HEK293T (cell line): Measurements from ENCODE around the gene OSR1.

Experiments used
- CTCF ChIA-PET: fragments of 350-600 bp; formaldehyde crosslinking; extraction: SDS; loops from one replicate; lab custom pipeline; 2021; ENCODE audit warnings: antibody characterized with exemption, inconsistent platforms; lab: Yijun Ruan, JAX
- POLR2A ChIA-PET: fragments of 350-600 bp; formaldehyde crosslinking; extraction: SDS; loops from one replicate; lab custom pipeline; 2020; ENCODE audit warnings: antibody characterized with exemption, inconsistent platforms; lab: Yijun Ruan, JAX
- DNase-seq: peaks from one replicate; pipeline ENCODE4 v3.0.0; 2012; ENCODE audit warnings: mixed read lengths; ENCODE audit errors: extremely low spot score
- ARNT ChIP-seq: fragments of 450-650 bp; IDR thresholded peaks from 2 replicates; pipeline ENCODE4 v1.6.1; 2017; ENCODE audit warnings: mild to moderate bottlenecking
- BHLHE40 ChIP-seq: fragments of 450-650 bp; IDR thresholded peaks from 2 replicates; pipeline ENCODE4 v1.6.1; 2016; ENCODE audit warnings: mild to moderate bottlenecking, moderate library complexity, borderline replicate concordance
- CTBP1 ChIP-seq: fragments of 450-650 bp; IDR thresholded peaks from 2 replicates; pipeline ENCODE4 v1.6.1; 2016; ENCODE audit warnings: borderline replicate concordance
- ELF4 ChIP-seq: fragments of 450-650 bp; IDR thresholded peaks from 2 replicates; pipeline ENCODE4 v1.6.1; 2017; ENCODE audit warnings: antibody characterized with exemption
- FOXA1 ChIP-seq: fragments of 450-650 bp; IDR thresholded peaks from 2 replicates; pipeline ENCODE4 v1.6.1; 2016; ENCODE audit warnings: mild to moderate bottlenecking
- FOXK2 ChIP-seq: fragments of 450-650 bp; IDR thresholded peaks from 2 replicates; pipeline ENCODE4 v1.6.1; 2016; ENCODE audit warnings: mild to moderate bottlenecking
- FOXM1 ChIP-seq: fragments of 450-650 bp; IDR thresholded peaks from 2 replicates; pipeline ENCODE4 v1.6.1; 2017; ENCODE audit warnings: mild to moderate bottlenecking, borderline replicate concordance
- HDGF ChIP-seq: fragments of 450-650 bp; IDR thresholded peaks from 2 replicates; pipeline ENCODE4 v1.6.1; 2017; ENCODE audit warnings: antibody characterized with exemption, borderline replicate concordance
- L3MBTL2 ChIP-seq: fragments of 450-650 bp; conservative IDR thresholded peaks from 2 replicates; pipeline ENCODE4 v1.6.1; 2016; ENCODE audit warnings: mild to moderate bottlenecking
- LEF1 ChIP-seq: fragments of 450-650 bp; IDR thresholded peaks from 2 replicates; pipeline ENCODE4 v1.6.1; 2017; ENCODE audit warnings: mild to moderate bottlenecking, borderline replicate concordance
- NFRKB ChIP-seq: fragments of 450-650 bp; IDR thresholded peaks from 2 replicates; pipeline ENCODE4 v1.6.1; 2016; ENCODE audit warnings: mild to moderate bottlenecking, moderate library complexity
- PKNOX1 ChIP-seq: fragments of 450-650 bp; IDR thresholded peaks from 2 replicates; pipeline ENCODE4 v1.6.1; 2016
- SP1 ChIP-seq: fragments of 450-650 bp; IDR thresholded peaks from 2 replicates; pipeline ENCODE4 v1.6.1; 2017
- SUZ12 ChIP-seq: fragments of 450-650 bp; IDR thresholded peaks from 2 replicates; pipeline ENCODE4 v1.6.1; 2016; ENCODE audit warnings: mild to moderate bottlenecking
- TARDBP ChIP-seq: fragments of 450-650 bp; IDR thresholded peaks from 2 replicates; pipeline ENCODE4 v1.6.1; 2016
- ZNF384 ChIP-seq: fragments of 450-650 bp; IDR thresholded peaks from 2 replicates; pipeline ENCODE4 v1.6.1; 2016

OSR1 gene

GRCh38 chr2:19347619-19348562 lies 10.5 kb downstream of the OSR1 start:
- CTCF ChIA-PET, result interaction anchor here (0.5 to 1.1 kb wide), 4 partner anchors 16 to 1300 kb away, joined by 3 to 4 read pairs (median 4); no protein-coding TSS in a partner anchor
- POLR2A ChIA-PET, result interaction anchor here (0.8 to 2.7 kb wide), 6 partner anchors 11 to 899 kb away, joined by 3 to 14 read pairs (median 3); partner anchors contain the start of gene OSR1
- DNase-seq, result peak; percentile 93
- no peak for TF ChIP-seq NFRKB
- no peak for TF ChIP-seq FOXA1
- TF ChIP-seq L3MBTL2, result peak; percentile 67
- no peak for TF ChIP-seq BHLHE40
- peak; percentile 90 for TF ChIP-seq TARDBP
- peak; percentile 73 for TF ChIP-seq ELF4

- TF ChIP-seq LEF1 (no peak), FOXM1 (no peak), ZNF384 (no peak), SP1 (no peak), L3MBTL2 (no peak), HDGF (no peak), TARDBP (no peak), CTBP1 (no peak), FOXA1 (no peak), NFRKB (no peak), ELF4 (no peak), BHLHE40 (no peak), SUZ12 (no peak), PKNOX1 (no peak), FOXK2 (no peak), ARNT (no peak)
- CTCF ChIA-PET, result interaction anchor here (0.5 to 0.8 kb wide), 3 partner anchors 29 to 1301 kb away, joined by 3 to 4 read pairs (median 3); no protein-coding TSS in a partner anchor
- POLR2A ChIA-PET, result interaction anchor here (0.8 to 2.7 kb wide), 6 partner anchors 10 to 898 kb away, joined by 3 to 14 read pairs (median 3); partner anchors contain the start of gene OSR1
- DNase-seq, result no peak
Observed at GRCh38 chr2:19346983-19347618, 11.3 kb downstream of the OSR1 start.

- ChIA-PET POLR2A (interaction anchor here (2.0 kb wide), 1 partner anchor 9 kb away, joined by 9 read pairs; no protein-coding TSS in a partner anchor), CTCF (no interaction called here)
- TF ChIP-seq SP1, result no peak
- TF ChIP-seq LEF1, result no peak
- no peak for TF ChIP-seq TARDBP
- no peak for TF ChIP-seq ZNF384
- TF ChIP-seq ARNT, result no peak
- no peak for TF ChIP-seq L3MBTL2
- no peak for DNase-seq
Observed at GRCh38 chr2:19337742-19338141, 20.7 kb downstream of the OSR1 start.

GRCh38 chr2:19337202-19337601 lies 21.2 kb downstream of the OSR1 start:
- TF ChIP-seq FOXM1, result no peak
- no peak for TF ChIP-seq ELF4
- no peak for TF ChIP-seq NFRKB
- no peak for TF ChIP-seq HDGF
- no peak for TF ChIP-seq PKNOX1
- no peak for TF ChIP-seq TARDBP
- TF ChIP-seq ARNT, result no peak
- TF ChIP-seq FOXK2, result no peak
- TF ChIP-seq ZNF384, result no peak
- no peak for TF ChIP-seq FOXA1
- TF ChIP-seq L3MBTL2, result no peak
- no peak for TF ChIP-seq SP1
- no peak for TF ChIP-seq CTBP1
- no peak for TF ChIP-seq LEF1
- no peak for TF ChIP-seq BHLHE40
- TF ChIP-seq SUZ12, result no peak
- POLR2A ChIA-PET, result interaction anchor here (2.0 kb wide), 1 partner anchor 10 kb away, joined by 9 read pairs; no protein-coding TSS in a partner anchor
- CTCF ChIA-PET, result no interaction called here
- no peak for DNase-seq

- CTCF ChIA-PET, result no interaction called here
- TF ChIP-seq SUZ12 (no peak), ARNT (no peak), TARDBP (no peak), BHLHE40 (no peak), FOXM1 (no peak), ELF4 (no peak), PKNOX1 (no peak), NFRKB (no peak)
- POLR2A ChIA-PET, result interaction anchor here (2.0 kb wide), 1 partner anchor 10 kb away, joined by 9 read pairs; no protein-coding TSS in a partner anchor
- DNase-seq, result no peak
Observed at GRCh38 chr2:19336781-19337180, 21.6 kb downstream of the OSR1 start.
